ENCODE measurements around the gene TMEM132A. TPM values are rescaled to one million over a fixed set of nuclear protein-coding genes. Genes with fewer than 3 reads are reported as not detected.

TMEM132A gene
- total and polyA plus RNA-seq, 2 of the 13 experiments (the other 11 are each of a cell fraction or from before 2014, with no cell fraction given) = 11.1 to 32.9 TPM

- no peak for TF ChIP-seq SALL2 (CRISPR knock-in tag; IDR thresholded peaks at IDR 0.05)
- TF ChIP-seq MAFK (conservative IDR thresholded peaks at IDR 0.05 in 1 of 2, IDR thresholded peaks at IDR 0.05 in 1 of 2; ENCODE audit: low read length in 2 of 2) = no peak
- no peak for TF ChIP-seq GMEB2 (CRISPR knock-in tag; IDR thresholded peaks at IDR 0.05; ENCODE audit: low read depth)
- no peak for TF ChIP-seq ZBTB34 (CRISPR knock-in tag; IDR thresholded peaks at IDR 0.05)
- TF ChIP-seq AKAP8 (CRISPR knock-in tag; IDR thresholded peaks at IDR 0.05) = no peak
- TF ChIP-seq NFYC (CRISPR knock-in tag; IDR thresholded peaks at IDR 0.05) = no peak
- TF ChIP-seq ZNF138 (CRISPR knock-in tag; IDR thresholded peaks at IDR 0.05; ENCODE audit: low read depth) = no peak
- TF ChIP-seq SP140L (CRISPR knock-in tag; IDR thresholded peaks at IDR 0.05; ENCODE audit: borderline replicate concordance) = no peak
- TF ChIP-seq MXD3 (CRISPR knock-in tag; IDR thresholded peaks at IDR 0.05) = no peak
- no peak for TF ChIP-seq PTBP1 (IDR thresholded peaks at IDR 0.05; ENCODE audit: low read depth, low read length, poor library complexity, severe bottlenecking)
- TF ChIP-seq XBP1 (CRISPR knock-in tag; IDR thresholded peaks at IDR 0.05) = no peak
- TF ChIP-seq ZKSCAN1 (IDR thresholded peaks at IDR 0.05; ENCODE audit: low read length) = no peak
- no peak for TF ChIP-seq E2F5 (CRISPR knock-in tag; conservative IDR thresholded peaks at IDR 0.05)
- TF ChIP-seq HNRNPH1 (optimal IDR thresholded peaks at IDR 0.05; ENCODE audit: low read depth, low read length) = no peak
- no peak for TF ChIP-seq ATAD3A (CRISPR knock-in tag; IDR thresholded peaks at IDR 0.05)
- no peak for TF ChIP-seq HIC2 (CRISPR knock-in tag; IDR thresholded peaks at IDR 0.05; ENCODE audit: low read depth)
- TF ChIP-seq ZNF619 (CRISPR knock-in tag; IDR thresholded peaks at IDR 0.05) = no peak
- no peak for TF ChIP-seq SMAD3 (CRISPR knock-in tag; IDR thresholded peaks at IDR 0.05)
- Histone ChIP-seq H4K20me1 (ENCODE audit: insufficient read depth, low read length) (no peaks in the 10 kb centered on the region), H3K4me2 (ENCODE audit: low read depth, low read length) (no peak overlapping the region), H3K27me3 (ENCODE audit: control insufficient read depth in 1 of 2, insufficient read depth in 2 of 2, low read length in 2 of 2) (peaks cover 2 to 45% of the 10 kb centered on the region in 2 experiments; a peak in 3 of 5 replicates), H3K36me3 (replicated peaks in 1 of 2; ENCODE audit: control insufficient read depth in 1 of 2, insufficient read depth in 2 of 2, low read length in 2 of 2) (no peaks in the 10 kb centered on the region), H3K9ac (ENCODE audit: insufficient read depth, low read depth, low read length) (no peak overlapping the region), H2AFZ (ENCODE audit: low read length) (no peak overlapping the region), H3K4me3 (replicated peaks in 1 of 3; ENCODE audit: insufficient read depth in 1 of 3, low read depth in 2 of 3, low read length in 3 of 3) (no peak overlapping the region), H3K9me3 (ENCODE audit: low read length) (no peaks in the 10 kb centered on the region), H3K27ac (ENCODE audit: extremely low read length, insufficient read depth, low read length) (no peak overlapping the region), H3K79me2 (ENCODE audit: insufficient read depth, low read length) (no peaks in the 10 kb centered on the region), H3K4me1 (ENCODE audit: insufficient read depth, low read length) (no peaks in the 10 kb centered on the region)
- FAIRE-seq (no peak), DNase-seq (ENCODE audit: low spot score) (no peak), ATAC-seq (no peak)
- intact Hi-C loops (cut with micrococcal nuclease; ENCODE audit: unreplicated experiment) (no loop called here), in situ Hi-C loops (cut with HindIII; ENCODE audit: extremely low pct_ligation_motif_present, low pct_unique_long_range_greater_than_20kb) (no loop called here)
- no TSS peak for BruUV-seq (replicated peaks)
- POLR2A ChIA-PET = no interaction called here
- 26% methylated on average over 6 of the region's 8 CpGs for WGBS (ENCODE audit: low lambda C conversion rate)
- CTCF ChIA-PET (ENCODE audit: low intra/inter-chr PET ratio, low total read pairs) = no interaction called here
Observed at GRCh38 chr11:60982184-60982583, 57.9 kb downstream of the TMEM132A start.
